Loucy (cell line): ENCODE data around the gene FGF2.
"Not testable (repeated sequence)": the region's sequence is repeated elsewhere in the genome, so short reads cannot be mapped to it uniquely, and the experiment has no call there.

Experiments
- H2AFZ ChIP-seq: fragments of 200-600 bp; sonication (generic); 2 replicates; pipeline ENCODE4 v1.6.0; 2016; ENCODE audit warnings: antibody characterized with exemption, mild to moderate bottlenecking, low read length, moderate library complexity
- H3F3A ChIP-seq: fragments of 200-600 bp; 2 replicates; pipeline ENCODE4 v1.6.0; 2016; ENCODE audit warnings: antibody characterized with exemption, low read depth, mild to moderate bottlenecking
- H3K27me3 ChIP-seq: fragments of 200-600 bp; sonication (generic); 2 replicates; pipeline ENCODE4 v1.6.1; 2014; ENCODE audit warnings: low read length, mild to moderate bottlenecking; ENCODE audit not compliant: insufficient read depth, poor library complexity, severe bottlenecking
- H3K36me3 ChIP-seq: fragments of 200-600 bp; sonication (generic); 2 replicates; pipeline ENCODE4 v1.6.1; 2016; ENCODE audit warnings: low read length; ENCODE audit not compliant: insufficient read depth
- H3K4me1 ChIP-seq: fragments of 200-600 bp; sonication (generic); 2 replicates; pipeline ENCODE4 v1.5.1; 2014; ENCODE audit warnings: low read length, mild to moderate bottlenecking; ENCODE audit not compliant: insufficient read depth, poor library complexity, severe bottlenecking
- H3K4me2 ChIP-seq: fragments of 200-600 bp; sonication (generic); 2 replicates; pipeline ENCODE4 v1.6.0; 2014; ENCODE audit warnings: antibody characterized with exemption, low read length, low read depth, mild to moderate bottlenecking; ENCODE audit not compliant: poor library complexity, severe bottlenecking
- H3K4me3 ChIP-seq: fragments of 200-600 bp; sonication (generic); 2 replicates; pipeline ENCODE4 v1.5.1; 2014; ENCODE audit warnings: low read length, mild to moderate bottlenecking, mixed read lengths; ENCODE audit not compliant: poor library complexity, severe bottlenecking
- H3K79me2 ChIP-seq: fragments of 200-600 bp; sonication (generic); 2 replicates; pipeline ENCODE4 v1.6.1; 2014; ENCODE audit warnings: low read length; ENCODE audit not compliant: insufficient read depth
- H3K9ac ChIP-seq: fragments of 200-600 bp; sonication (generic); 2 replicates; pipeline ENCODE4 v1.6.0; 2014; ENCODE audit warnings: mild to moderate bottlenecking, low read depth, low read length, moderate library complexity; ENCODE audit not compliant: poor library complexity, severe bottlenecking
- H3K9me2 ChIP-seq: fragments of 200-600 bp; sonication (generic); replicated peaks from 2 replicates; pipeline ENCODE4 v1.6.1; 2016; ENCODE audit warnings: low read depth, low read length, mixed read lengths
- H3K9me3 ChIP-seq: fragments of 200-600 bp; sonication (generic); 2 replicates; pipeline ENCODE4 v1.6.1; 2014; ENCODE audit warnings: mild to moderate bottlenecking, antibody characterized with exemption, low read length, low read depth; ENCODE audit not compliant: insufficient read depth
- H4K20me1 ChIP-seq: fragments of 200-600 bp; sonication (generic); 2 replicates; pipeline ENCODE4 v1.6.0; 2014; ENCODE audit warnings: antibody characterized with exemption, low read length, mild to moderate bottlenecking; ENCODE audit not compliant: insufficient read depth, poor library complexity, severe bottlenecking
- CTCF ChIP-seq: fragments of 200-600 bp; sonication (generic); conservative IDR thresholded peaks from 2 replicates; pipeline ENCODE4 v1.5.1; 2014; ENCODE audit warnings: mild to moderate bottlenecking, antibody characterized with exemption, low read length
- EZH2phosphoT487 ChIP-seq: fragments of 200-600 bp; IDR thresholded peaks from 2 replicates; pipeline ENCODE4 v1.6.1; 2018; ENCODE audit warnings: antibody characterized with exemption, mild to moderate bottlenecking, moderate library complexity, borderline replicate concordance

The FGF2 gene

GRCh38 chr4:122930862-122931261 lies 104.2 kb downstream of the FGF2 start:
- H3K9me2 ChIP-seq = no peaks in the 10 kb centered on the region
- no peaks in the 10 kb centered on the region for H3K27me3 ChIP-seq
- H3K4me2 ChIP-seq = no peak overlapping the region
- no peak for TF ChIP-seq EZH2phosphoT487
- peak; percentile 72 for TF ChIP-seq CTCF
- H3K36me3 ChIP-seq = peaks cover 39% of the 10 kb centered on the region; the same call in 1 of the 2 replicates
- no peak overlapping the region for H3K4me3 ChIP-seq
- no peak overlapping the region for H2AFZ ChIP-seq
- peaks cover 20% of the 10 kb centered on the region for H3K79me2 ChIP-seq
- peak overlapping the region; percentile 23 for H3K9ac ChIP-seq
- no peaks in the 10 kb centered on the region for H3F3A ChIP-seq
- H3K4me1 ChIP-seq = peaks cover 24% of the 10 kb centered on the region
- no peaks in the 10 kb centered on the region for H3K9me3 ChIP-seq
- H4K20me1 ChIP-seq = peaks cover 3% of the 10 kb centered on the region

GRCh38 chr4:122932763-122933162 lies 106.1 kb downstream of the FGF2 start:
- H3K9me2 ChIP-seq = no peaks in the 10 kb centered on the region
- no peaks in the 10 kb centered on the region for H3K9me3 ChIP-seq
- no peak overlapping the region for H3K9ac ChIP-seq
- no peak for TF ChIP-seq CTCF
- no peak for TF ChIP-seq EZH2phosphoT487
- H3F3A ChIP-seq = no peaks in the 10 kb centered on the region
- no peak overlapping the region for H3K4me3 ChIP-seq
- peaks cover 5% of the 10 kb centered on the region for H3K4me1 ChIP-seq
- H3K27me3 ChIP-seq = no peaks in the 10 kb centered on the region
- no peak overlapping the region for H3K4me2 ChIP-seq
- no peak overlapping the region for H2AFZ ChIP-seq
- H3K79me2 ChIP-seq = peaks cover under 1% of the 10 kb centered on the region
- H3K36me3 ChIP-seq = peaks cover 52% of the 10 kb centered on the region; the same call in 1 of the 2 replicates
- peaks cover 3% of the 10 kb centered on the region for H4K20me1 ChIP-seq

- H3K4me2 ChIP-seq, H3F3A ChIP-seq, H3K9ac ChIP-seq, H3K9me2 ChIP-seq, H2AFZ ChIP-seq, H3K79me2 ChIP-seq, H3K4me1 ChIP-seq, H3K4me3 ChIP-seq, H3K9me3 ChIP-seq, H3K27me3 ChIP-seq, H4K20me1 ChIP-seq: not testable (repeated sequence)
- peaks cover 35% of the 10 kb centered on the region; the same call in 1 of the 2 replicates for H3K36me3 ChIP-seq
Measured at GRCh38 chr4:122945136-122945535, 118.5 kb downstream of the FGF2 start.

GRCh38 chr4:122946142-122946541 lies 119.5 kb downstream of the FGF2 start:
- Histone ChIP-seq H3K4me3 (no peak overlapping the region), H3K9me3 (no peaks in the 10 kb centered on the region), H3K27me3 (no peaks in the 10 kb centered on the region), H3K36me3 (peaks cover 44% of the 10 kb centered on the region; the same call in 1 of the 2 replicates), H3F3A (no peaks in the 10 kb centered on the region), H4K20me1 (no peaks in the 10 kb centered on the region), H2AFZ (no peak overlapping the region), H3K9me2 (no peaks in the 10 kb centered on the region), H3K4me1 (no peaks in the 10 kb centered on the region), H3K4me2 (no peak overlapping the region), H3K79me2 (no peaks in the 10 kb centered on the region), H3K9ac (no peak overlapping the region)
- no peak for TF ChIP-seq CTCF
- TF ChIP-seq EZH2phosphoT487 = no peak
